ENCODE data around the gene KIFC1. TPM values are rescaled to one million over a fixed set of nuclear protein-coding genes. Genes with fewer than 3 reads are reported as not detected.

The KIFC1 gene
- total RNA-seq, 2 experiments from 2014 or later = 157 to 167 TPM

DNA sequence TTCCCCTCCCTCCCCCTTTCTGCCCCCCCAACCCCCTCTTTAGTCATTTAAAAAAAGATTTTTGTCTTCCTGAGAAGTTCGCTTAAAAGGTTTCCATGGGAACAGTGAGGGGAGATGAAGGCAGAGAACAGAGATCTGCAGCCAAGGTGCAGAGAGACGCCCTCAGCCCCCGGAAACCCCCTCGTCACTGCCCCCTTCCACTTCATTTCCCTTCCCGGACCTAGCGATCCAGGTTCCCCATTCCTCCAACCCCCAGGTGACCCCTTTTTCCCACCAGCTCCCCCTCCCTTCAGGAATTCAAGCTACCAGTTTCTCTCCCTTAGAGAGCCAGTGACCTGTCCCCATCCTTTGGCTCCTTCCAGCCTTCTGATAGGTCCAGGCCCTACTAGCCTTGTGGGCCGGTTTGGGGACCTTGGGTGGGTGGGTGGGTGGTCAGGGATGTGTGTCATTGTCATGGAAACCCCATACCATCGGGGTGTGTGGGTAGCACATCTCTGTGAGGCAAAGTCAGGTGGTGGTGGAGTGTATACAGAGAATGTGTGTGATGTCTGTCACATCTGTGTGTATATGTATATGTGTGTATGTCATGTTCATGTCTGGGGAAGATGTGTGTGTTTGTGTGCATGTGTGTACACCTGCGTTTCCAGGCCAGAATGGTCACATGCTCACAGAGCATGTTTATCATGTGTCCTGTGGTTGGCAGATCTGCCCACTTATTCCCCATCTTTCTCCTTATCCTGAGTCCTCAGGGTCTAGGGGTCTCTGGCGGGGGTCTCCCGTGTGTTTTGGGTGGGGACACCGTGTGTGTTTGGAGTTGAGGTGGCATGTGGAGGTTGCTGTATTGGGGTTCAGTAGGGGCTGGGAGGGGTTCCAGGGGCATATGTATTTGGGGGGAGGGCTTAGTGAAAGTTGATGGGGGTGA lies 35.2 kb downstream of the KIFC1 start:
- POLR2A ChIA-PET = no interaction called here
- Mint-ChIP-seq H3K36me3 (ENCODE audit: low read depth) (peaks cover 18% of the 10 kb centered on the region), H3K4me1 (peaks cover 80% of the 10 kb centered on the region), H3K9me3 (no peaks in the 10 kb centered on the region), H3K27ac (peak overlapping the region; percentile 90), H3K4me3 (peak overlapping the region; percentile 88), H3K27me3 (no peaks in the 10 kb centered on the region)
- peak; percentile 41 for DNase-seq
- CTCF ChIA-PET = interaction anchor here (0.6 to 1.6 kb wide), 4 partner anchors 9 to 926 kb away, joined by 3 to 4 read pairs (median 3); partner anchors contain the start of gene CUTA

DNA sequence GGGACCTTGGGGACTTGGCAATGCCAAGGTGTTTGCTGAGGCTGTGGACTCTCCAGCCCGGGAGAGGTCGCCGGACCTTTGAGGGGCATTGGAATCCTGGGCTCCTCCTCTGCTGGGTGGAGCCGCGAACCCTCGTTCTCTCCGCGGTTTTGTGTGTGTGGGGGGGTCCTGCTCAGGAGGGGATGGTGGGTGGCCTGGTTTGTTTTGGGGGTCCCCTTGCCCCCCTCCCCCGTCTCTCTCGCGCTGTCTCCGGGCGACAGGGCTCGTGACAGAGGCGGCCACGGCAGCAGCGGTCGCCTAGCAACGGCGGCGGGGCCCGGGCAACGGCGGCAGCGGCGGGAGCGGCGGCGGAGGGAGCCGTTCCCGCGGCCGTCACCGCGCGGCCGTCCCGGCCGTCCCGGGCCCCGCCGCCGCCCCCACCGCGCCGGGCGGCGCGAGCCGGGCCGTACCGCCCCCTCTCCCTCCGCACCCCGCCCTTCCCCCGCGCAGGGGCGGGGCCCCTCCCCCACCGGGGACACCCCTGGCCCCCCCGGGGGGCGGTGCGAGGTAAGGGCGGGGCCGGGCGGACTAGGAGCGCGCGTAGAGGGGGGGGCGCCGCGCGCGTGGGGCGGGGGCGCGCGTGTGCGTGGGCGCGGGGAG lies 36.1 kb downstream of the KIFC1 start:
- POLR2A ChIA-PET = no interaction called here
- CTCF ChIA-PET = no interaction called here
- DNase-seq = peak; percentile 64
- peak overlapping the region; percentile 88 for H3K4me3 Mint-ChIP-seq
- no peaks in the 10 kb centered on the region for H3K27me3 Mint-ChIP-seq
- peaks cover 21% of the 10 kb centered on the region for H3K36me3 Mint-ChIP-seq (ENCODE audit: low read depth)
- H3K4me1 Mint-ChIP-seq = peaks cover 86% of the 10 kb centered on the region
- H3K27ac Mint-ChIP-seq = peak overlapping the region; percentile 90
- H3K9me3 Mint-ChIP-seq = no peaks in the 10 kb centered on the region

DNA sequence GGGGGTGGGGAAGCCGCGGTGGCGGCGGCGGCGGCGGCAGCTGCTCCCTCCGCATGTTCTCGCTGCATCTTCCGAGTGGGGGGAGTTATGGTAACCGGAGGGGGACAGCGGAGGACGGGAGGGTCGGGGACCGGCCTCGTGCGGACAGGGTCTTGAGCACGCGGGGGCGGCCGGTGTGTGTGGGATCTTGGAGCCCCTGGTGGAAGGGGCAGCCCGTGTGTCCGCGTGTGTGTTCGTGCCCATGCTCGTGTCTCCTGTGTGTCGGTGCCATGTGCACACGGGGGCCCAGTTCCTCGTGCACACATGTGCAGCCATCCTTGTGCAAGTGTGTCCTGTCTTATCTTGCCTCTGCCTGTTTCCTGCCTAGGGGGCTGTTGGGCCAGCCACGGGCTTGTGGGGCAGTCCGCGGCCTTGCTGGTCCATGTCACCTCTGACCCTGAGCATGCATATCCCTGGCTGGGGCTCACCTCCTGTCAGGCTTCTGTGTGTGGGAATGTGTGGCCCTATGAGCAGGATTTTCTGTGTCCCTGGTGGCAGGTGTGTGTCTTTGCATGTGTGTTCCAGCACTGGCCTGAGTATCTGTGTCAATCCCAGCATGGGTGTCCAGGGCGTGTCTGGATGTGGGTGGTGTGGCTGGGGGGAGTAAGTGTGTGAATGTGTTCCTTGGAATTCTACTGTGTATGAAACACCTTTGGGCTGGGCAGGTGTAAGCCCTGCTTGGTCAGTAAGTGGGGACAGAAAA lies 36.8 kb downstream of the KIFC1 start:
- peak overlapping the region; percentile 93 for H3K27ac Mint-ChIP-seq
- peak overlapping the region; percentile 83 for H3K4me3 Mint-ChIP-seq
- no peaks in the 10 kb centered on the region for H3K9me3 Mint-ChIP-seq
- ChIA-PET CTCF (interaction anchor here (0.7 to 4.1 kb wide), 10 partner anchors 10 to 805 kb away, joined by 3 to 28 read pairs (median 4); partner anchors contain the start of genes CUTA, SYNGAP1 and ZBTB22), POLR2A (interaction anchor here (1.0 kb wide), 1 partner anchor 142 kb away, joined by 3 read pairs; no protein-coding TSS in a partner anchor)
- peak; percentile 45 for DNase-seq
- H3K27me3 Mint-ChIP-seq = no peaks in the 10 kb centered on the region
- peaks cover 24% of the 10 kb centered on the region for H3K36me3 Mint-ChIP-seq (ENCODE audit: low read depth)
- peaks cover 86% of the 10 kb centered on the region for H3K4me1 Mint-ChIP-seq

DNA sequence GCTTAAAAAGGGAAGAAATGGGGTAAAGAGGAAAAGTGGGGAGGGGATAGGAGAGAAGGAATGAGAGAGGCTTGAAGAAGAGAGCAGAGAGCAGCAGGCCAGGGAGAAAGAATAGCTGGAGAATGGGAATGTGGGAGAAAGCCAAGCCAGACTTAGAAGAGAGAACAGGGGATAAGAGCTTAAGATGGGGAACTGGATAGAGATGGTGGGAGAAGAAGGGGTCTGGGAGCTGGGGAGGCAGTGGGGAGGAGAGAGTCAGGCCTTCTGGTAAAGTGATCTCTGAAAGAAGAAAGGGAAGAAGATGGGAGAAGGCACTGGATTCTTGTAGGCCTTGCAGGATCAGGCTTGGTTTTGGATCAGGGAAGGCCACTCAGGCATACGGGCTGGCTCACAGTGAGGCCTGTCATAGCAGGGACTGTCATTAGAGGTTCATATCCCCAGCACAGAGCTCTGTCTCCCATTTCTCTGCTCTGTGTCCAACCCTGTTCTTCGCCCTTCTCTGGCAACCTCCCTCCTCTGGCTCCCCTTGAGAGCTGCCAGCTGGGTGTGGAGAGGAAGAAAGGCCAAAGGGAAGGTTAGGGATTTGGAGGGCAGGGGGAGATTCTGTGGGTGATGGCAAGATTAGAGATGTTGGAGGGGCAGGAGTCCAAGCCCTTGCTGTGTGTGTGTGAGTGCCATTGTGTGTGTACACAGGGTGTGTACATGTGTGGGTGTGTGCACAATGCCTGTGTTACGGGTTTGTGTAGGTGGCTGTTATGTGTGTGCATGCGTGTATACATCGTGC lies 37.5 kb downstream of the KIFC1 start:
- H3K4me1 Mint-ChIP-seq = peaks cover 80% of the 10 kb centered on the region
- POLR2A ChIA-PET = interaction anchor here (1.0 kb wide), 1 partner anchor 142 kb away, joined by 3 read pairs; no protein-coding TSS in a partner anchor
- H3K27ac Mint-ChIP-seq = peak overlapping the region; percentile 93
- H3K4me3 Mint-ChIP-seq = peak overlapping the region; percentile 83
- H3K36me3 Mint-ChIP-seq (ENCODE audit: low read depth) = peaks cover 17% of the 10 kb centered on the region
- CTCF ChIA-PET = interaction anchor here (0.5 to 4.1 kb wide), 12 partner anchors 11 to 804 kb away, joined by 3 to 28 read pairs (median 4); partner anchors contain the start of genes CUTA, ITPR3, SYNGAP1 and ZBTB22
- H3K9me3 Mint-ChIP-seq = no peaks in the 10 kb centered on the region
- DNase-seq = no peak
- H3K27me3 Mint-ChIP-seq = no peaks in the 10 kb centered on the region

DNA sequence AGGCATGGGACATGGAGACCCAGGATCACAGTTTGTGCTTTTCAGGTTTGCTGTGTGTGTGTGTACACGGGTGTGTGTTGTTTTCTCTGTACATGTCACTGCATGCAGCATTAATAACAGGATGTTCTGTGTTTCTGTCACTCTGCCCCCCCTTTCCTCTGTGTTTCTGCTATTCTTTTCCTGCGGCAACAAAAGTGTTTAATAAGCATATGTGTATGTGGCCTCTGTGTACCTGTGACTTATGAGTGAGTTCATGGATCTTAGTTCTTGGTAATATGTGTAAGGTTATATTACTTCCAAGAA lies 38.1 kb downstream of the KIFC1 start:
- ChIA-PET POLR2A (interaction anchor here (1.0 kb wide), 1 partner anchor 141 kb away, joined by 3 read pairs; no protein-coding TSS in a partner anchor), CTCF (interaction anchor here (0.5 to 4.1 kb wide), 8 partner anchors 11 to 804 kb away, joined by 3 to 28 read pairs (median 3); partner anchors contain the start of genes BAK1, CUTA, ITPR3 and SYNGAP1)
- H3K36me3 Mint-ChIP-seq (ENCODE audit: low read depth) = peaks cover 12% of the 10 kb centered on the region
- peaks cover 74% of the 10 kb centered on the region for H3K4me1 Mint-ChIP-seq
- peak; percentile 39 for DNase-seq
- peak overlapping the region; percentile 83 for H3K4me3 Mint-ChIP-seq
- H3K9me3 Mint-ChIP-seq = no peaks in the 10 kb centered on the region
- H3K27me3 Mint-ChIP-seq = no peaks in the 10 kb centered on the region
- H3K27ac Mint-ChIP-seq = peak overlapping the region; percentile 93

DNA sequence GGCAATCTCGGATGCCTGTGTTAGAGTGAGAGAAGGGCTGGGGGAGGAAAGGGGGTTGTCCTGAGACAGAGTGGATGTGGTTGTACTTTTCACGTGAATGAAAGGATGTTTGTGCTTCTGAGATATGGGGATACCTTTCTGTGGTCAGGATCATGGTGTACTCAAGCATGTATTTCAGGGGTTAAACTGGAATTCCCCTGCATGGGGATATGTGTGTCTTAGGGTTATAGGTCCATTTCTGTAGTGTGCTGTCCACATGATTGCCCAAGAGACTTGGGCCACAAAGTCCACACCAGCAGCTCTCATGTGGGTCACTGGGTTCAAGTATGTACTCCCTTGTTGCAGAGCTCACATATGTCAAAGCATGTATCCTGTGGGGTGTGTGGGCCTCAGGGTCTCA lies 38.7 kb downstream of the KIFC1 start:
- Mint-ChIP-seq H3K27me3 (no peaks in the 10 kb centered on the region), H3K36me3 (ENCODE audit: low read depth) (peaks cover 14% of the 10 kb centered on the region), H3K27ac (peak overlapping the region; percentile 93), H3K9me3 (no peaks in the 10 kb centered on the region), H3K4me3 (peak overlapping the region; percentile 83), H3K4me1 (peaks cover 70% of the 10 kb centered on the region)
- DNase-seq = peak; percentile 39
- CTCF ChIA-PET = interaction anchor here (0.9 to 4.1 kb wide), 6 partner anchors 12 to 271 kb away, joined by 3 to 28 read pairs (median 4); partner anchors contain the start of genes BAK1, CUTA and SYNGAP1
- POLR2A ChIA-PET = interaction anchor here (1.1 kb wide), 1 partner anchor 20 kb away, joined by 3 read pairs; the partner anchor contains the start of gene PHF1

DNA sequence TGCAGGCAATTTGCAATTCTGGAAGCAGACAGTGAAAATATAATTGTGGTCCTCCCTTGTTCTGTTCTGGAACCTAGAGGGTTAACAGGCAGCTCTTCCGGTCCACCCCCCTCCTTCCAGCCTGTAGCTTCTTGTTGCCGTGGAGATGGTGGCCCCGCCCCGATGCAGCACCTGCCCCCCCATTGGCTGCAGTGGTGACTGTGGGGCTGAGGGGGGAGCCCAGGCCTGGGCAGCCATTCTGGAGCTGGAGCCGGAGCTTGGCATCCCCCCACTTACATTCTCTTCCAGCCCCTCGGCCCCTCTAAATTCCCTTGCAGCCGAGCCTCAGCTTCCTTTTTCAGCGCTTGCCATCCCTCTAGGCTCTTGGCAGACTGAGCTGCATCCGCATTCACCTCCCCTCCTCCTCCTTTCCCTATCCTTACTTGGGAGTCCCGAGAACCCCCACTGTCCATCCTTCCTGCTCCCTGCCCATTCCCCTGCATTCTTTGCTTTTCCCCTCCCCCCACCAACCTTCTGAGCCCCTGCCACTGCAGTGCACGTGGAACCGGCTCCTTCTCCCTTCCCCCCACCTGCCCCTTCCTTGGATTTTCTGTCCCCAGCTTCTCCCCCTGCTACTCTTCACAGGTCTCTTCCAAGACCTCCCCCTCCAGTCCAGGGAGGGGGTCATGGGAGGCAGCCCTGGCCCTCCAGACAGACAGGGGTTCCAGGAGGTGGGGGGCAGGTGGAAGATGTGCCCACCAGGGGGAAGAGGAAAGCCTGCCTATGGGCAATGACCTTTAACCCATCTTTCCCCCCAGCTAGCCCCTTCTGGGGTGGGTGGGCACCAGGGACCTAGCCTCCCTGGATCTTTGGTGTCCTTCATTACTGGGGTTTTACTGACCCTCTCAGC lies 39.6 kb downstream of the KIFC1 start:
- POLR2A ChIA-PET = interaction anchor here (1.1 kb wide), 1 partner anchor 21 kb away, joined by 3 read pairs; the partner anchor contains the start of gene PHF1
- DNase-seq = peak; percentile 89
- Mint-ChIP-seq H3K27ac (peak overlapping the region; percentile 93), H3K9me3 (no peaks in the 10 kb centered on the region), H3K4me3 (peak overlapping the region; percentile 83), H3K27me3 (no peaks in the 10 kb centered on the region), H3K36me3 (ENCODE audit: low read depth) (peaks cover 16% of the 10 kb centered on the region), H3K4me1 (peaks cover 67% of the 10 kb centered on the region)
- CTCF ChIA-PET = interaction anchor here (0.6 to 4.1 kb wide), 8 partner anchors 13 to 270 kb away, joined by 3 to 28 read pairs (median 4); partner anchors contain the start of genes BAK1, CUTA, SYNGAP1 and ZBTB9

DNA sequence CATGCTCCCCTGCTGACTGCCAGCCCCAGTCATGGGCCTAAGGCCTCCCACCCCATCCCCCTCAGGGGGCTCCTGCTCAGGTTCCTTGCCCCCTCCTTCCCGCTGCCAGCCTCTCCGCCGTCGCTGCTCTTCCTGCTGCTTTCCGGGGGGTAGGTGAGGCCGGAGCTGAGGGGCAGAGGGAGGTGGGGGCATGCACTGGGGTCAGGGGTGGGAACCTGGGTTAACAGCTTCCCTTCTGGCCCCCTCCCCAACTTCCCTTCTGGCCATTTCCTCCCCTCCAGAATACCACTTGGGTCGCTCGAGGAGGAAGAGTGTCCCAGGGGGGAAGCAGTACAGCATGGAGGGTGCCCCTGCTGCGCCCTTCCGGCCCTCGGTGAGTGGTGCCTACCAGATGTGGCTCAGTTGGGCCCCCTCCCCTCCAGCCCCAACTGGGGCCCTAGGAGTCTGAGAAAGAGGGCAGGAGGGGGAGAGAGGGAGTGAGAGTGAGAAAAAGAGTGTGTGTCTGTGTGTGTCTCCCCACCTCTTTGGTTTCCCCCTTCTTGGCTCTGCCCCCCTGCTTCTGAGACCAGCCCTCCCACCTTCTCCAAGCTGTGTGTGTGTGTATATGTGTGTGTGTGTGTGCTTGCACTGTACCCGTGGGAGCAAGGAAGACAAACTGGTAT lies 40.4 kb downstream of the KIFC1 start:
- DNase-seq = no peak
- ChIA-PET CTCF (interaction anchor here (1.3 to 4.1 kb wide), 4 partner anchors 13 to 269 kb away, joined by 4 to 28 read pairs (median 6); partner anchors contain the start of genes CUTA, SYNGAP1 and ZBTB9), POLR2A (no interaction called here)
- Mint-ChIP-seq H3K4me1 (peaks cover 60% of the 10 kb centered on the region), H3K36me3 (ENCODE audit: low read depth) (peaks cover 21% of the 10 kb centered on the region), H3K4me3 (peak overlapping the region; percentile 83), H3K27ac (peak overlapping the region; percentile 58), H3K9me3 (no peaks in the 10 kb centered on the region), H3K27me3 (no peaks in the 10 kb centered on the region)

DNA sequence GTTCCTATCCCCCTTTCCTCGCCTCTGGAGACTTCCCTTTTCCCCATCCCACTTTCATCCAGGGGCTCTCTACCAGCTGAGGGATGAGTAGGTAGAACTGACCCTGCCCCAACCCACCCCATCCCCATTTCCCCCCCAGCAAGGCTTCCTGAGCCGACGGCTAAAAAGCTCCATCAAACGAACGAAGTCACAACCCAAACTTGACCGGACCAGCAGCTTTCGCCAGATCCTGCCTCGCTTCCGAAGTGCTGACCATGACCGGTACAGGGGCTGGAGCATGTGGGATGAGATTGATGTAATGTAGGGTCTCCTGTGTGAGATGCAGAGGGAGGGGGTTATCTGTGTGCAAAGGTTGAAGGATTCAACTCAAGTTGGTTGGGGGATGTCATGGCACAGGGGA lies 40.9 kb downstream of the KIFC1 start:
- CTCF ChIA-PET = interaction anchor here (2.7 kb wide), 1 partner anchor 12 kb away, joined by 6 read pairs; no protein-coding TSS in a partner anchor
- H3K36me3 Mint-ChIP-seq (ENCODE audit: low read depth) = peaks cover 25% of the 10 kb centered on the region
- no peaks in the 10 kb centered on the region for H3K9me3 Mint-ChIP-seq
- no peak for DNase-seq
- peak overlapping the region; percentile 83 for H3K4me3 Mint-ChIP-seq
- POLR2A ChIA-PET = no interaction called here
- H3K27ac Mint-ChIP-seq = peak overlapping the region; percentile 66
- H3K27me3 Mint-ChIP-seq = no peaks in the 10 kb centered on the region
- peaks cover 55% of the 10 kb centered on the region for H3K4me1 Mint-ChIP-seq

DNA sequence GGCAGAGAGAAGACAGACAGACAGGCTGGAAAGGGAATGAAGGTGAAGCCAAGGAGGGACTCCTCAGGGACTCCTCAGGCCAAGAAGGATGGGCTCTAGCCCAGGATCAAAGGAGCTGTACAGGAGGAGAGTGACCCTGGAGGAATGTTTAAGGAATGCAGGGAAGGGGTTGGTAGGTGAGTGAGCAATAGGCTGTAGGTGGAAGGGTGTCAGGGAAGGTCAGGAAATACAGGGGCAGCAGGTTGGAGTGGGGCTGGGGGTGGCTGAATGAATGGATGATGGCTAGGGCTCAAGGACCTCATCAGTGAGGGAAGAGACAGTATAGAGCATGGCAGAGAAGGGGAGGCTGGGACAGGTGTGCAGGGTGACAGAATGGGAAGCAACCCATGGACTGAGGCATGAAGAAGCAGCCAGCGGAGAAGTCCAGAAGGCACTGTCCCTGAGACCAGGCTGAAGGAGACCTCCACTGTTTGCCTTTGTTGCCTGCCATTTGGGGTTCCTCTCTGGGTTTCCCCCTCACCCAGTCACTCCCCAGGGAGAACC lies 41.4 kb downstream of the KIFC1 start:
- Mint-ChIP-seq H3K27ac (peak overlapping the region; percentile 66), H3K4me1 (peaks cover 54% of the 10 kb centered on the region), H3K9me3 (no peaks in the 10 kb centered on the region), H3K27me3 (no peaks in the 10 kb centered on the region), H3K36me3 (ENCODE audit: low read depth) (peaks cover 26% of the 10 kb centered on the region), H3K4me3 (peak overlapping the region; percentile 39)
- ChIA-PET CTCF (no interaction called here), POLR2A (no interaction called here)
- DNase-seq = no peak

Measured in activated CD4-positive, alpha-beta T cell treated with anti-CD3 and anti-CD28 coated beads, Interleukin-2, amount 10 ng/mL, durations not matched to agents 7 days and 5 days (primary cell).